HG03521 (cell line): ENCODE results near the gene FGD5.
"Not testable (repeated sequence)": the region's sequence is repeated elsewhere in the genome, so short reads cannot be mapped to it uniquely, and the experiment has no call there.

Experiments
- ATAC-seq: cut with Tn5 transposase; IDR thresholded peaks from one replicate; pipeline ENCODE4 v1.9.1; 2021; ENCODE audit warnings: mild to moderate bottlenecking, moderate library complexity; ENCODE audit not compliant: unreplicated experiment

FGD5 gene

GRCh38 chr3:14805961-14806537 is 12.7 kb upstream of the FGD5 start:
- ATAC-seq = no peak

- ATAC-seq = no peak
Observed at GRCh38 chr3:14806641-14807263, 12.0 kb upstream of the FGD5 start.

- ATAC-seq = no peak
Observed at GRCh38 chr3:14808025-14808424, 10.7 kb upstream of the FGD5 start.

GRCh38 chr3:14808502-14809266 is 10.1 kb upstream of the FGD5 start:
- ATAC-seq = no peak

- not testable (repeated sequence) for ATAC-seq
Observed at GRCh38 chr3:14809611-14810010, 9.2 kb upstream of the FGD5 start.

GRCh38 chr3:14810070-14810791 is 8.5 kb upstream of the FGD5 start:
- ATAC-seq = no peak

GRCh38 chr3:14810801-14811661 is 7.7 kb upstream of the FGD5 start:
- ATAC-seq = no peak

GRCh38 chr3:14811684-14812083 is 7.1 kb upstream of the FGD5 start:
- no peak for ATAC-seq

GRCh38 chr3:14812196-14812790 is 6.5 kb upstream of the FGD5 start:
- no peak for ATAC-seq

GRCh38 chr3:14814411-14814871 is 4.3 kb upstream of the FGD5 start:
- ATAC-seq = no peak

GRCh38 chr3:14816359-14816758 is 2.4 kb upstream of the FGD5 start:
- ATAC-seq = no peak

- no peak for ATAC-seq
Observed at GRCh38 chr3:14819671-14820070, 909 bp downstream of the FGD5 start.

- ATAC-seq = no peak
Observed at GRCh38 chr3:14820156-14820555, 1.4 kb downstream of the FGD5 start.

GRCh38 chr3:14821151-14821550 is 2.4 kb downstream of the FGD5 start:
- no peak for ATAC-seq

GRCh38 chr3:14822134-14822533 is 3.4 kb downstream of the FGD5 start:
- ATAC-seq = no peak

GRCh38 chr3:14822670-14823390 is 4.1 kb downstream of the FGD5 start:
- ATAC-seq = no peak

GRCh38 chr3:14823393-14823792 is 4.6 kb downstream of the FGD5 start:
- ATAC-seq = no peak

GRCh38 chr3:14823910-14824629 is 5.3 kb downstream of the FGD5 start:
- no peak for ATAC-seq

GRCh38 chr3:14824646-14825045 is 5.9 kb downstream of the FGD5 start:
- ATAC-seq = no peak
